SK-N-SH (cell line): Measurements from ENCODE around the gene PLD4. TPM values are rescaled to one million over a fixed set of nuclear protein-coding genes. Genes with fewer than 3 reads are reported as not detected.

Experiments
- CTCF ChIA-PET: fragments of 300-600, 350-600 bp; formaldehyde crosslinking; extraction: SDS; loops from one replicate; lab custom pipeline; 2021; lab: Yijun Ruan, JAX
- POLR2A ChIA-PET: fragments of 350-600 bp; sonication (Branson Sonifier 250); formaldehyde crosslinking; extraction: SDS; loops from one replicate; lab custom pipeline; 2020; ENCODE audit warnings: antibody characterized with exemption, inconsistent platforms; lab: Yijun Ruan, JAX
- DNase-seq: peaks from one replicate; pipeline ENCODE4 v3.0.0; 2012
- H2AFZ ChIP-seq: fragments of 200-600 bp; sonication (generic); 2 replicates; pipeline ENCODE4 v1.8.1; 2016; ENCODE audit warnings: antibody characterized with exemption, mild to moderate bottlenecking, low read depth
- H3F3A ChIP-seq: fragments of 200-600 bp; sonication (generic); replicated peaks from 2 replicates; pipeline ENCODE3; 2016; ENCODE audit warnings: antibody characterized with exemption, mild to moderate bottlenecking; ENCODE audit not compliant: insufficient read depth
- H3K27ac ChIP-seq, 2 experiments: fragments of 200-500 bp in 1 of 2; fragments of 200-600 bp in 1 of 2; sonication (Bioruptor generic) in 1 of 2; sonication (generic), shearing (Covaris generic) in 1 of 2; 2 replicates each; pipeline versions ENCODE4 v1.5.1 to v1.6.1; 2014 to 2016; ENCODE audit warnings: low read depth in 2 of 2, inconsistent platforms in 1 of 2, low read length in 1 of 2, mild to moderate bottlenecking in 1 of 2, mixed read lengths in 1 of 2
- H3K27me3 ChIP-seq: fragments of 200-600 bp; sonication (generic), shearing (Covaris generic); 2 replicates; pipeline ENCODE4 v1.6.1; 2016; ENCODE audit warnings: mixed run types; ENCODE audit not compliant: insufficient read depth
- H3K36me3 ChIP-seq, 2 experiments: fragments of 200-500 bp in 1 of 2; fragments of 200-600 bp in 1 of 2; sonication (Bioruptor generic) in 1 of 2; sonication (generic) in 1 of 2; replicated peaks in 1 of 2; 2 replicates each; pipeline versions ENCODE3 to v1.5.1; 2014 to 2016; ENCODE audit warnings: low read length in 1 of 2, mild to moderate bottlenecking in 1 of 2; ENCODE audit not compliant: insufficient read depth in 2 of 2, control insufficient read depth in 1 of 2
- H3K4me1 ChIP-seq, 2 experiments: fragments of 200-500 bp in 1 of 2; fragments of 200-600 bp in 1 of 2; sonication (Bioruptor generic) in 1 of 2; sonication (generic), shearing (Covaris generic) in 1 of 2; 2 replicates each; pipeline versions ENCODE4 v1.5.1 to v1.6.1; 2014 to 2016; ENCODE audit warnings: low read depth in 1 of 2, low read length in 1 of 2, mixed run types in 1 of 2; ENCODE audit not compliant: insufficient read depth in 2 of 2, control insufficient read depth in 1 of 2
- H3K4me2 ChIP-seq: fragments of 200-600 bp; sonication (generic), shearing (Covaris generic); 2 replicates; pipeline ENCODE4 v1.6.1; 2017; ENCODE audit warnings: mixed run types
- H3K4me3 ChIP-seq, 2 experiments: fragments of 200-500 bp in 1 of 2; fragments of 200-600 bp in 1 of 2; sonication (Bioruptor generic) in 1 of 2; sonication (generic), shearing (Covaris generic) in 1 of 2; 2 replicates each; pipeline versions ENCODE4 v1.5.1 to v1.8.1; 2014 to 2016; ENCODE audit warnings: low read depth in 2 of 2, inconsistent platforms in 1 of 2, low read length in 1 of 2, mild to moderate bottlenecking in 1 of 2, mixed read lengths in 1 of 2, moderate library complexity in 1 of 2
- H3K79me2 ChIP-seq: fragments of 200-600 bp; sonication (generic); 2 replicates; pipeline ENCODE4 v1.8.1; 2017; ENCODE audit warnings: mild to moderate bottlenecking; ENCODE audit not compliant: insufficient read depth
- H3K9ac ChIP-seq: fragments of 200-600 bp; sonication (generic); 2 replicates; pipeline ENCODE4 v1.6.1; 2017; ENCODE audit warnings: mixed run types
- H3K9me2 ChIP-seq: fragments of 200-600 bp; sonication (generic); 2 replicates; pipeline ENCODE4 v1.6.1; 2017; ENCODE audit warnings: mixed run types
- H3K9me3 ChIP-seq: fragments of 200-600 bp; sonication (generic); 2 replicates; pipeline ENCODE4 v1.6.1; 2017; ENCODE audit warnings: mixed run types, mild to moderate bottlenecking, moderate library complexity
- H4K20me1 ChIP-seq: fragments of 200-600 bp; sonication (generic); 2 replicates; pipeline ENCODE4 v1.6.1; 2017; ENCODE audit warnings: mild to moderate bottlenecking, mixed run types; ENCODE audit not compliant: insufficient read depth
- CHD2 ChIP-seq: fragments of 150-350 bp; IDR thresholded peaks from 2 replicates; pipeline ENCODE4 v1.6.1; 2018; ENCODE audit warnings: low read length; ENCODE audit not compliant: partially characterized antibody
- CTCF ChIP-seq: fragments of 200-600 bp; sonication (generic); IDR thresholded peaks from 2 replicates; pipeline ENCODE4 v1.6.1; 2017; ENCODE audit warnings: antibody characterized with exemption, mild to moderate bottlenecking, moderate library complexity
- EZH2phosphoT487 ChIP-seq: fragments of 200-600 bp; sonication (generic); IDR thresholded peaks from 2 replicates; pipeline ENCODE4 v1.6.1; 2017; ENCODE audit warnings: low read depth, mixed run types, mild to moderate bottlenecking, antibody characterized with exemption, moderate library complexity, borderline replicate concordance
- GABPA ChIP-seq: IDR thresholded peaks from 2 replicates; pipeline ENCODE4 v1.4.0; 2012; ENCODE audit warnings: low read depth, mild to moderate bottlenecking
- GATA2 ChIP-seq: sonication (generic); formaldehyde crosslinking; IDR thresholded peaks from 2 replicates; pipeline ENCODE4 v1.5.0; 2020; ENCODE audit warnings: mild to moderate bottlenecking, missing genetic modification reagents
- JUND ChIP-seq: IDR thresholded peaks from 2 replicates; pipeline ENCODE4 v1.4.0; 2012
- MAX ChIP-seq: IDR thresholded peaks from 2 replicates; pipeline ENCODE4 v1.4.0; 2012; ENCODE audit warnings: low read depth
- MXI1 ChIP-seq: IDR thresholded peaks from 2 replicates; pipeline ENCODE4 v1.6.1; 2012; ENCODE audit warnings: mild to moderate bottlenecking, low read depth, low read length, improper control_type of control experiment
- NRF1 ChIP-seq: IDR thresholded peaks from 2 replicates; pipeline ENCODE4 v1.6.1; 2012; ENCODE audit warnings: low read depth, mild to moderate bottlenecking, low read length
- PBX3 ChIP-seq: IDR thresholded peaks from 2 replicates; pipeline ENCODE4; 2012
- RXRA ChIP-seq: IDR thresholded peaks from 2 replicates; pipeline ENCODE4 v1.4.0; 2012; ENCODE audit warnings: low read depth, mild to moderate bottlenecking, borderline replicate concordance
- TCF12 ChIP-seq: IDR thresholded peaks from 2 replicates; pipeline ENCODE4 v1.4.0; 2012
- USF1 ChIP-seq: IDR thresholded peaks from 2 replicates; pipeline ENCODE4 v1.4.0; 2012; ENCODE audit warnings: low read depth, borderline replicate concordance
- YY1 ChIP-seq: IDR thresholded peaks from 2 replicates; pipeline ENCODE4 v1.4.0; 2012; ENCODE audit warnings: low read depth, mild to moderate bottlenecking
- ZBTB33 ChIP-seq: IDR thresholded peaks from 2 replicates; pipeline ENCODE4 v1.4.0; 2012; ENCODE audit warnings: low read depth, borderline replicate concordance
- WGBS: methylation state at CpG from one replicate; pipeline ENCODE4 v1.1.6; 2017; ENCODE audit warnings: low lambda C conversion rate; 5-methylcytosine and 5-hydroxymethylcytosine counted together
- polyA plus RNA-seq, 3 experiments: library from polyadenylated mRNA; depleted of rRNA; stranded (reverse); fragments of >200 nt; gene quantifications; 2 replicates each; pipeline ENCODE4 v1.2.3, GENCODE V29; 2012

Gene PLD4
- polyA plus RNA-seq, 1 of the 3 experiments (the other 2 are of a cell fraction): 0.02 TPM

GRCh38 chr14:104885973-104886689 lies 38.5 kb upstream of the PLD4 start:
- H3K79me2 ChIP-seq: no peaks in the 10 kb centered on the region
- no peaks in the 10 kb centered on the region for H3K27me3 ChIP-seq
- no peaks in the 10 kb centered on the region for H3F3A ChIP-seq
- H3K4me1 ChIP-seq: peaks cover 0 to 18% of the 10 kb centered on the region in 2 experiments; a peak in 1 of 4 replicates
- TF ChIP-seq GABPA (no peak), YY1 (no peak), CHD2 (no peak), TCF12 (no peak), RXRA (no peak), ZBTB33 (no peak), JUND (no peak), NRF1 (no peak), PBX3 (no peak), USF1 (no peak), EZH2phosphoT487 (no peak), MAX (no peak), MXI1 (no peak), GATA2 (CRISPR knock-in tag) (no peak), CTCF (no peak)
- ChIA-PET CTCF (interaction anchor here (2.3 kb wide), 1 partner anchor 10 kb away, joined by 7 read pairs; no protein-coding TSS in a partner anchor), POLR2A (no interaction called here)
- 98% methylated on average over 27 of the region's 40 CpGs for WGBS
- 0 out of 2 replicates have a peak, but pooled peaks cover 3% of the 10 kb centered on the region for H4K20me1 ChIP-seq
- H3K9me3 ChIP-seq: no peaks in the 10 kb centered on the region
- H3K9me2 ChIP-seq: no peaks in the 10 kb centered on the region
- H3K27ac ChIP-seq: no peak overlapping the region
- H3K4me2 ChIP-seq: no peak overlapping the region
- H3K4me3 ChIP-seq: no peak overlapping the region
- no peak overlapping the region for H2AFZ ChIP-seq
- DNase-seq: peak; percentile 41
- peaks cover 0 to 27% of the 10 kb centered on the region in 2 experiments for H3K36me3 ChIP-seq
- no peak overlapping the region for H3K9ac ChIP-seq
